G401 (cell line): ENCODE results near the gene FAM83B. TPM values are rescaled to one million over a fixed set of nuclear protein-coding genes. Genes with fewer than 3 reads are reported as not detected.
"Not testable (repeated sequence)": the region's sequence is repeated elsewhere in the genome, so short reads cannot be mapped to it uniquely, and the experiment has no call there.

Experiments used
- DNase-seq: peaks from one replicate; pipeline ENCODE4 v3.0.0-alpha.2; 2015; ENCODE audit warnings: low spot score
- in situ Hi-C: cut with HindIII; loops from 2 replicates; pipeline ENCODE4 v1.10.0; 2016; ENCODE audit warnings: low sequenced_read_pairs, mixed read lengths
- total RNA-seq: library from RNA; depleted of rRNA; stranded (reverse); fragments of >200 nt; shearing (Covaris generic); gene quantifications from 2 replicates; pipeline ENCODE4 v1.2.3, GENCODE V29; 2014; rRNA removed

The FAM83B gene
- not detected in 2 replicates for total RNA-seq

- in situ Hi-C loops, result no loop called here
Measured at GRCh38 chr6:54846243-54846856, at the start of gene FAM83B. Gene FAM83B, plus strand, starts transcription at chr6:54846771. Its CDS starts 23,476 bp downstream, at chr6:54870247.

GRCh38 chr6:54796918-54797317, 49.7 kb upstream of the FAM83B start:
- in situ Hi-C loops, DNase-seq: not testable (repeated sequence)

More at GRCh38 chr6:54846243-54846856, at the start of gene FAM83B:
- DNase-seq, result no peak

- in situ Hi-C loops, result no loop called here
- no peak for DNase-seq
Measured at GRCh38 chr6:54800050-54800600, 46.4 kb upstream of the FAM83B start.

GRCh38 chr6:54801244-54801643, 45.3 kb upstream of the FAM83B start:
- DNase-seq, result no peak
- in situ Hi-C loops, result no loop called here

- DNase-seq, result no peak
- in situ Hi-C loops, result no loop called here
Measured at GRCh38 chr6:54801669-54802068, 44.9 kb upstream of the FAM83B start.

GRCh38 chr6:54802775-54803634, 43.6 kb upstream of the FAM83B start:
- in situ Hi-C loops, result no loop called here
- DNase-seq, result no peak

- in situ Hi-C loops, result no loop called here
- no peak for DNase-seq
Measured at GRCh38 chr6:54805077-54805476, 41.5 kb upstream of the FAM83B start.

GRCh38 chr6:54810147-54810546, 36.4 kb upstream of the FAM83B start:
- no peak for DNase-seq
- in situ Hi-C loops, result no loop called here

GRCh38 chr6:54813892-54814291, 32.7 kb upstream of the FAM83B start:
- in situ Hi-C loops, result no loop called here
- no peak for DNase-seq

- DNase-seq, result no peak
- in situ Hi-C loops, result no loop called here
Measured at GRCh38 chr6:54817236-54817635, 29.3 kb upstream of the FAM83B start.

- DNase-seq, result no peak
- in situ Hi-C loops, result no loop called here
Measured at GRCh38 chr6:54817834-54818233, 28.7 kb upstream of the FAM83B start.

GRCh38 chr6:54824225-54824624, 22.3 kb upstream of the FAM83B start:
- DNase-seq, in situ Hi-C loops: not testable (repeated sequence)

- in situ Hi-C loops, result no loop called here
- no peak for DNase-seq
Measured at GRCh38 chr6:54827010-54827409, 19.6 kb upstream of the FAM83B start.

GRCh38 chr6:54830216-54830615, 16.4 kb upstream of the FAM83B start:
- DNase-seq, result no peak
- in situ Hi-C loops, result no loop called here

- DNase-seq, result no peak
- in situ Hi-C loops, result no loop called here
Measured at GRCh38 chr6:54835176-54835575, 11.4 kb upstream of the FAM83B start.

GRCh38 chr6:54846857-54847674, 495 bp downstream of the FAM83B start:
- no peak for DNase-seq

GRCh38 chr6:54847799-54848597, 1.4 kb downstream of the FAM83B start:
- DNase-seq, result no peak
- in situ Hi-C loops, result no loop called here

More at GRCh38 chr6:54846857-54847674, 495 bp downstream of the FAM83B start:
- in situ Hi-C loops, result no loop called here

- in situ Hi-C loops, result no loop called here
- DNase-seq, result no peak
Measured at GRCh38 chr6:54850114-54850513, 3.5 kb downstream of the FAM83B start.

- DNase-seq, result no peak
- in situ Hi-C loops, result no loop called here
Measured at GRCh38 chr6:54856129-54856528, 9.6 kb downstream of the FAM83B start.
